K562 (cell line): ENCODE results near the gene SLC44A5. TPM values are rescaled to one million over a fixed set of nuclear protein-coding genes. Genes with fewer than 3 reads are reported as not detected.

Experiments
- ATAC-seq: fragments of 200-7000 bp; cut with Tn5 transposase; 3 replicates; pipeline ENCODE4 v1.9.1; 2020; ENCODE audit warnings: moderate library complexity
- BruUV-seq: library from RNA; stranded (reverse); fragments of 400-500 nt; replicated peaks from 2 replicates; lab custom pipeline; 2021; lab: Mats Ljungman, UMichigan
- CTCF ChIA-PET: fragments of 300-600 bp; formaldehyde crosslinking; extraction: SDS; loops from one replicate; lab custom pipeline; 2021; ENCODE audit warnings: low intra/inter-chr PET ratio; lab: Yijun Ruan, JAX
- POLR2A ChIA-PET: fragments of 300-600, 350-650 bp; sonication (Branson Sonifier 250); formaldehyde crosslinking; extraction: SDS; loops from one replicate; lab custom pipeline; 2021; ENCODE audit warnings: antibody characterized with exemption, inconsistent platforms; lab: Yijun Ruan, JAX
- DNase-seq, 4 experiments: peaks; one replicate each; pipeline versions ENCODE4 v3.0.0 to v3.0.0-alpha.2; 2011 to 2018; ENCODE audit warnings: low spot score in 3 of 4, mixed read lengths in 3 of 4; ENCODE audit errors: extremely low read depth in 1 of 4
- FAIRE-seq: peaks from 2 replicates; lab custom pipeline; 2011; peaks lifted over from hg19 to GRCh38; lab: Jason Lieb, UNC
- H2AFZ ChIP-seq: 2 replicates; pipeline ENCODE4 v1.6.0; 2011; ENCODE audit warnings: low read depth, low read length, control low read depth, inconsistent platforms
- H3K27ac ChIP-seq: fragments of 200-600 bp; 3 replicates; pipeline ENCODE4 v1.8.0; 2011; ENCODE audit warnings: low read depth, mild to moderate bottlenecking, control low read depth, inconsistent platforms, low read length, moderate library complexity, mixed read lengths; ENCODE audit errors: extremely low read depth
- H3K27me3 ChIP-seq, 2 experiments: fragments of 300-600 bp in 1 of 2; 2 replicates in 1 of 2; 3 replicates in 1 of 2; pipeline versions ENCODE4 v1.6.0 to v1.8.0; 2011; ENCODE audit warnings: inconsistent platforms in 2 of 2, low read length in 2 of 2, mild to moderate bottlenecking in 1 of 2, mixed read lengths in 1 of 2, moderate library complexity in 1 of 2; ENCODE audit not compliant: control insufficient read depth in 2 of 2, insufficient read depth in 2 of 2
- H3K36me3 ChIP-seq: fragments of 300-600 bp; 3 replicates; pipeline ENCODE4 v1.8.0; 2011; ENCODE audit warnings: mild to moderate bottlenecking, low read length, inconsistent platforms; ENCODE audit not compliant: control insufficient read depth, insufficient read depth
- H3K4me1 ChIP-seq, 2 experiments: fragments of 200-600 bp in 1 of 2; replicated peaks in 1 of 2; 2 replicates in 1 of 2; 3 replicates in 1 of 2; pipeline versions ENCODE4 v1.5.1 to v1.8.0; 2011; ENCODE audit warnings: inconsistent platforms in 2 of 2, low read length in 2 of 2, mild to moderate bottlenecking in 1 of 2, mixed read lengths in 1 of 2, moderate library complexity in 1 of 2; ENCODE audit not compliant: control insufficient read depth in 2 of 2, insufficient read depth in 2 of 2
- H3K4me2 ChIP-seq: 2 replicates; pipeline ENCODE4 v1.6.1; 2011; ENCODE audit warnings: low read length, control low read depth, inconsistent platforms, mixed read lengths; ENCODE audit not compliant: insufficient read depth
- H3K4me3 ChIP-seq: fragments of 200-600 bp; sonication (generic), shearing (Covaris generic); 2 replicates; pipeline ENCODE4 v1.5.1; 2016; ENCODE audit warnings: control low read depth, inconsistent platforms
- H3K79me2 ChIP-seq: fragments of 200-600 bp; 3 replicates; pipeline ENCODE4 v1.8.0; 2011; ENCODE audit warnings: low read length, inconsistent platforms; ENCODE audit not compliant: control insufficient read depth, insufficient read depth
- H3K9ac ChIP-seq, 2 experiments: 2 replicates each; pipeline versions ENCODE4 v1.6.0 to v1.6.1; 2011; ENCODE audit warnings: low read depth in 2 of 2, low read length in 2 of 2, control low read depth in 1 of 2, inconsistent platforms in 1 of 2, mild to moderate bottlenecking in 1 of 2, mixed read lengths in 1 of 2; ENCODE audit not compliant: insufficient read depth in 1 of 2
- H3K9me1 ChIP-seq: one replicate; pipeline ENCODE4 v1.6.0; 2011; ENCODE audit warnings: inconsistent platforms, mild to moderate bottlenecking, low read length, moderate library complexity; ENCODE audit not compliant: control insufficient read depth, insufficient read depth
- H3K9me3 ChIP-seq: replicated peaks from 2 replicates; pipeline ENCODE4 v1.5.1; 2011; ENCODE audit warnings: low read depth, low read length, inconsistent platforms; ENCODE audit not compliant: control insufficient read depth, insufficient read depth
- H4K20me1 ChIP-seq: replicated peaks from 2 replicates; pipeline ENCODE4 v1.6.1; 2011; ENCODE audit warnings: low read length, inconsistent platforms, mixed read lengths; ENCODE audit not compliant: control insufficient read depth, insufficient read depth
- CBFA2T2 ChIP-seq: fragments of 450-650 bp; conservative IDR thresholded peaks from 2 replicates; pipeline ENCODE4 v1.6.1; 2017; ENCODE audit warnings: mild to moderate bottlenecking
- CTBP1 ChIP-seq: fragments of 450-650 bp; IDR thresholded peaks from 2 replicates; pipeline ENCODE4 v1.6.1; 2016; ENCODE audit warnings: borderline replicate concordance
- GATAD2B ChIP-seq: fragments of 450-650 bp; IDR thresholded peaks from 2 replicates; pipeline ENCODE4 v1.6.1; 2017; ENCODE audit warnings: mild to moderate bottlenecking, borderline replicate concordance
- RNF2 ChIP-seq: sonication (generic); IDR thresholded peaks from 2 replicates; pipeline ENCODE4 v1.6.1; 2016
- ZMIZ1 ChIP-seq, 2 experiments: fragments of 150-350 bp in 1 of 2; IDR thresholded peaks; 2 replicates each; pipeline ENCODE4 v1.6.1; 2012 to 2016; ENCODE audit warnings: low read depth in 2 of 2, low read length in 2 of 2, mild to moderate bottlenecking in 1 of 2, moderate library complexity in 1 of 2
- ZNF212 ChIP-seq: fragments of 450-650 bp; formaldehyde crosslinking; IDR thresholded peaks from 2 replicates; pipeline ENCODE4 v1.4.0; 2020; ENCODE audit warnings: mild to moderate bottlenecking
- ZNF280A ChIP-seq: fragments of 450-650 bp; IDR thresholded peaks from 2 replicates; pipeline ENCODE4 v1.6.1; 2018; ENCODE audit warnings: mild to moderate bottlenecking, low read depth; ENCODE audit not compliant: partially characterized antibody
- WGBS: fragments of 100-300 bp; shearing (Covaris generic); methylation state at CpG from one replicate; pipeline ENCODE4 v1.1.6; 2016; ENCODE audit warnings: low coverage, mixed read lengths; ENCODE audit not compliant: insufficient coverage; ENCODE audit errors: missing lambda C conversion rate; 5-methylcytosine and 5-hydroxymethylcytosine counted together
- in situ Hi-C: fragments of 300-500 bp; cut with MboI; formaldehyde crosslinking; loops from 4 replicates; pipeline ENCODE4 v1.15.0; 2018; ENCODE audit warnings: inconsistent platforms, mixed read lengths
- intact Hi-C: fragments of 100-400 bp; cut with micrococcal nuclease; formaldehyde crosslinking; loops from 2 replicates; pipeline ENCODE4 v1.14.2; 2022
- polyA plus RNA-seq, 8 experiments: library from polyadenylated mRNA; depleted of rRNA in 4 of 8; stranded (reverse) in 5 of 8; unstranded in 3 of 8; fragments of >200 nt; fragmentation: Nextera tagmentation in 2 of 8; fragmentation: Illumina TruSeq in 1 of 8; extraction: Ambion mirVana in 2 of 8; extraction: Trizol in 1 of 8; gene quantifications; 2 replicates each; pipeline versions ENCODE4 v1.2.1 to v1.2.3, GENCODE V29; 2011 to 2014; ENCODE audit warnings: inconsistent platforms in 1 of 8, missing spikeins in 1 of 8
- total RNA-seq, 7 experiments: library from RNA; depleted of rRNA in 6 of 7; stranded (reverse); fragments of >200 nt in 6 of 7; fragmentation: Illumina TruSeq in 2 of 7; extraction: Trizol in 2 of 7; gene quantifications; 2 replicates each; pipeline versions ENCODE4 v1.2.1 to v1.2.3, GENCODE V29; 2011 to 2021; ENCODE audit warnings: low replicate concordance in 1 of 7

The SLC44A5 gene
- total and polyA plus RNA-seq, 9 of the 15 experiments (the other 6 are each of a cell fraction or from before 2014, with no cell fraction given) = 1.2 to 10.1 (median 3.2) TPM

GRCh38 chr1:75531570-75531969, 79.3 kb downstream of the SLC44A5 start:
- Histone ChIP-seq H4K20me1 (no peaks in the 10 kb centered on the region), H3K4me2 (no peak overlapping the region), H3K9ac (no peak overlapping the region), H3K4me3 (no peak overlapping the region), H3K27me3 (no peaks in the 10 kb centered on the region), H2AFZ (no peak overlapping the region), H3K79me2 (no peaks in the 10 kb centered on the region), H3K9me1 (no peaks in the 10 kb centered on the region)
- WGBS = 11% methylated on average over 2 of the region's 2 CpGs
- ATAC-seq = no peak
- intact Hi-C loops = no loop called here
- POLR2A ChIA-PET = no interaction called here
- in situ Hi-C loops = no loop called here
- TF ChIP-seq CTBP1 (no peak), ZMIZ1 (IDR thresholded peaks at IDR 0.05; ENCODE audit: low read depth in 2 of 2, low read length in 2 of 2) (no peak), GATAD2B (no peak), RNF2 (no peak), CBFA2T2 (no peak), ZNF212 (CRISPR knock-in tag) (no peak), ZNF280A (no peak)
- TF ChIP-seq, all 486 proteins: peak for 0
- FAIRE-seq (no peak), DNase-seq (no peak)
- no peak overlapping the region for H3K27ac ChIP-seq
- H3K36me3 ChIP-seq = no peaks in the 10 kb centered on the region
- CTCF ChIA-PET = no interaction called here
- no peaks in the 10 kb centered on the region for H3K9me3 ChIP-seq
- BruUV-seq = no TSS peak
- H3K4me1 ChIP-seq = 0 out of 5 replicates have a peak, but pooled peaks cover 0 to 2% of the 10 kb centered on the region in 2 experiments
